Activated CD4-positive, CD25-positive, alpha-beta regulatory T cell (primary cell): ENCODE data around the gene RPL12.
"Not testable (repeated sequence)": the region's sequence is repeated elsewhere in the genome, so short reads cannot be mapped to it uniquely, and the experiment has no call there.

ENCODE experiments used
- DNase-seq, 4 experiments: peaks; one replicate each; lab custom pipeline; 2025; lab: John Stamatoyannopoulos, UW

Gene RPL12

GRCh38 chr9:127467621-127468020 lies 16.4 kb upstream of the RPL12 start:
- no peak for DNase-seq

GRCh38 chr9:127466407-127466917 lies 15.3 kb upstream of the RPL12 start:
- DNase-seq = not testable (repeated sequence)

- no peak for DNase-seq
Observed at GRCh38 chr9:127463911-127464310, 12.7 kb upstream of the RPL12 start.

GRCh38 chr9:127463382-127463781 lies 12.2 kb upstream of the RPL12 start:
- no peak for DNase-seq

- no peak for DNase-seq
Observed at GRCh38 chr9:127458921-127459320, 7.7 kb upstream of the RPL12 start.

- no peak for DNase-seq
Observed at GRCh38 chr9:127457191-127457878, 6.1 kb upstream of the RPL12 start.

GRCh38 chr9:127455324-127455992 lies 4.3 kb upstream of the RPL12 start:
- DNase-seq = no peak

- no peak for DNase-seq
Observed at GRCh38 chr9:127452691-127453090, 1.5 kb upstream of the RPL12 start.

GRCh38 chr9:127451858-127452656 lies 851 bp upstream of the RPL12 start:
- DNase-seq = peak in 1 of 4 experiments; percentile 12

- DNase-seq = no peak
Observed at GRCh38 chr9:127451608-127451857, 327 bp upstream of the RPL12 start.

GRCh38 chr9:127450243-127450760 lies 904 bp downstream of the RPL12 start:
- DNase-seq = no peak

- no peak for DNase-seq
Observed at GRCh38 chr9:127449332-127449966, 1.8 kb downstream of the RPL12 start.

- DNase-seq = no peak
Observed at GRCh38 chr9:127448112-127448805, 2.9 kb downstream of the RPL12 start.

- no peak for DNase-seq
Observed at GRCh38 chr9:127447416-127448111, 3.6 kb downstream of the RPL12 start.

- DNase-seq = no peak
Observed at GRCh38 chr9:127446713-127447415, 4.3 kb downstream of the RPL12 start.

- DNase-seq = no peak
Observed at GRCh38 chr9:127445851-127446712, 5.1 kb downstream of the RPL12 start.

- no peak for DNase-seq
Observed at GRCh38 chr9:127444921-127445850, 6.0 kb downstream of the RPL12 start.

GRCh38 chr9:127444283-127444920 lies 6.8 kb downstream of the RPL12 start:
- DNase-seq = no peak
